HFF-Myc (cell line): ENCODE measurements around the gene TBRG4.
"Not testable (repeated sequence)": the region's sequence is repeated elsewhere in the genome, so short reads cannot be mapped to it uniquely, and the experiment has no call there.

Experiments
- DNase-seq: peaks from one replicate; pipeline ENCODE4 v3.0.0-alpha.2; 2011; ENCODE audit warnings: low read depth; ENCODE audit errors: extremely low read depth
- H3K4me3 ChIP-seq: replicated peaks from 2 replicates; pipeline ENCODE4 v1.5.1; 2011; ENCODE audit warnings: low read depth, mild to moderate bottlenecking, control low read depth, low read length
- CTCF ChIP-seq: IDR thresholded peaks from 2 replicates; pipeline ENCODE4 v1.5.1; 2012; ENCODE audit warnings: mild to moderate bottlenecking, low read depth, low read length, control low read depth; ENCODE audit errors: missing control alignments

Gene TBRG4

GRCh38 chr7:45118292-45118691 lies 6.8 kb upstream of the TBRG4 start:
- H3K4me3 ChIP-seq: no peak overlapping the region
- no peak for DNase-seq
- no peak for TF ChIP-seq CTCF

- no peak for TF ChIP-seq CTCF
- DNase-seq: no peak
- no peak overlapping the region for H3K4me3 ChIP-seq
Observed at GRCh38 chr7:45117582-45117981, 6.1 kb upstream of the TBRG4 start.

GRCh38 chr7:45116048-45116447 lies 4.6 kb upstream of the TBRG4 start:
- no peak overlapping the region for H3K4me3 ChIP-seq
- TF ChIP-seq CTCF: no peak
- no peak for DNase-seq

- no peak for DNase-seq
- no peak for TF ChIP-seq CTCF
- H3K4me3 ChIP-seq: no peak overlapping the region
Observed at GRCh38 chr7:45114926-45115325, 3.4 kb upstream of the TBRG4 start.

- H3K4me3 ChIP-seq, DNase-seq: not testable (repeated sequence)
Observed at GRCh38 chr7:45114257-45114656, 2.8 kb upstream of the TBRG4 start.

GRCh38 chr7:45112648-45113047 lies 1.2 kb upstream of the TBRG4 start:
- DNase-seq: no peak
- H3K4me3 ChIP-seq: peak overlapping the region; percentile 90
- TF ChIP-seq CTCF: no peak

GRCh38 chr7:45108863-45109262 lies 2.6 kb downstream of the TBRG4 start:
- TF ChIP-seq CTCF: no peak
- H3K4me3 ChIP-seq: peak overlapping the region; percentile 31

More at GRCh38 chr7:45108863-45109262, 2.6 kb downstream of the TBRG4 start:
- DNase-seq: no peak
